NCI-H128 (cell line): ENCODE measurements around the gene SYT6.
"Not testable (repeated sequence)": the region's sequence is repeated elsewhere in the genome, so short reads cannot be mapped to it uniquely, and the experiment has no call there.

ENCODE experiments used
- DNase-seq: peaks from one replicate; lab custom pipeline; 2025; ENCODE audit not compliant: unreplicated experiment; lab: John Stamatoyannopoulos, UW

SYT6 gene

GRCh38 chr1:114076308-114076707 is 77.4 kb downstream of the SYT6 start:
- DNase-seq = no peak

- no peak for DNase-seq
Observed at GRCh38 chr1:114075546-114076242, 78.0 kb downstream of the SYT6 start.

GRCh38 chr1:114075105-114075504 is 78.6 kb downstream of the SYT6 start:
- DNase-seq = no peak

GRCh38 chr1:114072246-114072645 is 81.4 kb downstream of the SYT6 start:
- DNase-seq = no peak

- not testable (repeated sequence) for DNase-seq
Observed at GRCh38 chr1:114069762-114070161, 83.9 kb downstream of the SYT6 start.

- not testable (repeated sequence) for DNase-seq
Observed at GRCh38 chr1:114068684-114069083, 85.0 kb downstream of the SYT6 start.

GRCh38 chr1:114065671-114066070 is 88.0 kb downstream of the SYT6 start:
- DNase-seq = not testable (repeated sequence)

GRCh38 chr1:114063544-114063943 is 90.1 kb downstream of the SYT6 start:
- no peak for DNase-seq

- DNase-seq = no peak
Observed at GRCh38 chr1:114062477-114063099, 91.1 kb downstream of the SYT6 start.

- no peak for DNase-seq
Observed at GRCh38 chr1:114061121-114061830, 92.4 kb downstream of the SYT6 start.

GRCh38 chr1:114058236-114058635 is 95.4 kb downstream of the SYT6 start:
- not testable (repeated sequence) for DNase-seq

GRCh38 chr1:114054148-114054547 is 99.5 kb downstream of the SYT6 start:
- no peak for DNase-seq

GRCh38 chr1:114048232-114048631 is 105.4 kb downstream of the SYT6 start:
- no peak for DNase-seq

- no peak for DNase-seq
Observed at GRCh38 chr1:114043548-114043947, 110.1 kb downstream of the SYT6 start.

- no peak for DNase-seq
Observed at GRCh38 chr1:114043054-114043453, 110.6 kb downstream of the SYT6 start.

GRCh38 chr1:114040273-114041015 is 113.2 kb downstream of the SYT6 start:
- no peak for DNase-seq
